HFFc6 (cell line): ENCODE measurements around the gene ANKDD1A. TPM values are rescaled to one million over a fixed set of nuclear protein-coding genes. Genes with fewer than 3 reads are reported as not detected.

Source experiments
- DNase-seq: peaks from one replicate; pipeline ENCODE4 v3.0.0-alpha.2; 2018
- H3K27ac Mint-ChIP-seq: 2 replicates; pipeline ENCODE4 v1.8.0; 2020; ENCODE audit warnings: mild to moderate bottlenecking, mixed read lengths
- H3K27me3 Mint-ChIP-seq: 2 replicates; pipeline ENCODE4 v1.8.0; 2021; ENCODE audit warnings: mild to moderate bottlenecking, moderate library complexity, mixed read lengths; ENCODE audit not compliant: insufficient read depth
- H3K36me3 Mint-ChIP-seq: 2 replicates; pipeline ENCODE4 v1.8.0; 2021; ENCODE audit warnings: low read depth, mixed read lengths
- H3K4me1 Mint-ChIP-seq: 2 replicates; pipeline ENCODE4 v1.8.0; 2020; ENCODE audit warnings: low read depth, mixed read lengths
- H3K4me3 Mint-ChIP-seq: 2 replicates; pipeline ENCODE4 v1.8.0; 2020; ENCODE audit warnings: mild to moderate bottlenecking, moderate library complexity, mixed read lengths
- H3K9me3 Mint-ChIP-seq: 2 replicates; pipeline ENCODE4 v1.8.0; 2020; ENCODE audit warnings: mild to moderate bottlenecking, mixed read lengths
- total RNA-seq, 6 experiments: library from RNA; stranded (reverse); fragmentation: NEBNext Ultra II Directional; extraction: Animal tissue kit (Norgen Biotek cat#: 25700); gene quantifications; 2 replicates in 1 of 6; 3 replicates in 5 of 6; pipeline ENCODE4 v1.2.3, GENCODE V29; 2021
- TF ChIP-seq, protein P1 (sequence below): fragments of 200-600 bp; sonication (generic); IDR thresholded peaks from 2 replicates; pipeline ENCODE4 v1.5.0; 2021; ENCODE audit warnings: antibody characterized with exemption, mild to moderate bottlenecking

Gene ANKDD1A
- total RNA-seq, 6 experiments from 2014 or later: 1.3 to 2.4 (median 1.9) TPM

DNA sequence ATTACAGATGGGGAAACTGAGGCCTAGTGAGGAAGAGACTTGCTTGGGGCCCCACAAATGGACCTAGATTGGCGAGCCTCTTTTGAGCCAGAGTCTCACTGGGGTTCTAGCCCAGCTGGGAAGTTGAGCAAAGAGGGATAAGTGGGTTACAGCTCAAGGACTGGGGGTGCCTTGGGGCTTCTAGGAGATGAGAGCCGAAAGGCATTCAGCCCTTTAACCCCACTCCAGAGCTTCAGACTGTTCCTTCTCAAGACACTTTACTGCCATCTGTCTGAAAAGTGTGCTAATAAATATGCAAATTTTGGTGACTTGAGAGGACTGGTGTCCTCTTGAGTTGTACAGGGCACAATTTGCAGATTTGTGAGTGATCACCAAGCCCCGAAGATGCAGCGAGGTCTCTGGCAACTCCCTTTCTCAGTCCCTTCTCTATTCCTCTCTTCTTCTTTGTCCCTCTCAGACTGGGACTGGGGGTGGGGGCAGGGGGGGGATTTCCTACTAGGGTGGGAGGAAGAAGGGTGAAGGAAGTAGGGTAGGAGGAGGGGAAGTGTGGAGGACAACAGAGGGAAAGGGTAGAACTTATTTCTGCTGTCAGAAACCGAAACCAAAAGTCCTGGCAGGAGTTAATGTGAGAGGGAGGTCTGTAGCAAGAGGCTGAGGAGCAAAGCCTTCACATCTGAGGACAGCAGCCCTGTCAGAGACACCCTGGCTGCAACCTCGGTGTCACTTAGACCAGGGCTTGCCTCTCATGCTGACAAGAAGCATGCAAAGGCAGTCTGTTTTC lies 16.2 kb upstream of the ANKDD1A start:
- Mint-ChIP-seq H3K4me3 (peak overlapping the region; percentile 82), H3K27ac (peak overlapping the region; percentile 94), H3K4me1 (peaks cover 65% of the 10 kb centered on the region), H3K9me3 (no peaks in the 10 kb centered on the region), H3K27me3 (no peaks in the 10 kb centered on the region; the same call in 1 of the 2 replicates), H3K36me3 (peaks cover 3% of the 10 kb centered on the region; the same call in 1 of the 2 replicates)
- TF ChIP-seq, protein P1, sequence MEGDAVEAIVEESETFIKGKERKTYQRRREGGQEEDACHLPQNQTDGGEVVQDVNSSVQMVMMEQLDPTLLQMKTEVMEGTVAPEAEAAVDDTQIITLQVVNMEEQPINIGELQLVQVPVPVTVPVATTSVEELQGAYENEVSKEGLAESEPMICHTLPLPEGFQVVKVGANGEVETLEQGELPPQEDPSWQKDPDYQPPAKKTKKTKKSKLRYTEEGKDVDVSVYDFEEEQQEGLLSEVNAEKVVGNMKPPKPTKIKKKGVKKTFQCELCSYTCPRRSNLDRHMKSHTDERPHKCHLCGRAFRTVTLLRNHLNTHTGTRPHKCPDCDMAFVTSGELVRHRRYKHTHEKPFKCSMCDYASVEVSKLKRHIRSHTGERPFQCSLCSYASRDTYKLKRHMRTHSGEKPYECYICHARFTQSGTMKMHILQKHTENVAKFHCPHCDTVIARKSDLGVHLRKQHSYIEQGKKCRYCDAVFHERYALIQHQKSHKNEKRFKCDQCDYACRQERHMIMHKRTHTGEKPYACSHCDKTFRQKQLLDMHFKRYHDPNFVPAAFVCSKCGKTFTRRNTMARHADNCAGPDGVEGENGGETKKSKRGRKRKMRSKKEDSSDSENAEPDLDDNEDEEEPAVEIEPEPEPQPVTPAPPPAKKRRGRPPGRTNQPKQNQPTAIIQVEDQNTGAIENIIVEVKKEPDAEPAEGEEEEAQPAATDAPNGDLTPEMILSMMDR: peak; percentile 32; the same call in 1 of the 2 replicates
- peak; percentile 25 for DNase-seq

DNA sequence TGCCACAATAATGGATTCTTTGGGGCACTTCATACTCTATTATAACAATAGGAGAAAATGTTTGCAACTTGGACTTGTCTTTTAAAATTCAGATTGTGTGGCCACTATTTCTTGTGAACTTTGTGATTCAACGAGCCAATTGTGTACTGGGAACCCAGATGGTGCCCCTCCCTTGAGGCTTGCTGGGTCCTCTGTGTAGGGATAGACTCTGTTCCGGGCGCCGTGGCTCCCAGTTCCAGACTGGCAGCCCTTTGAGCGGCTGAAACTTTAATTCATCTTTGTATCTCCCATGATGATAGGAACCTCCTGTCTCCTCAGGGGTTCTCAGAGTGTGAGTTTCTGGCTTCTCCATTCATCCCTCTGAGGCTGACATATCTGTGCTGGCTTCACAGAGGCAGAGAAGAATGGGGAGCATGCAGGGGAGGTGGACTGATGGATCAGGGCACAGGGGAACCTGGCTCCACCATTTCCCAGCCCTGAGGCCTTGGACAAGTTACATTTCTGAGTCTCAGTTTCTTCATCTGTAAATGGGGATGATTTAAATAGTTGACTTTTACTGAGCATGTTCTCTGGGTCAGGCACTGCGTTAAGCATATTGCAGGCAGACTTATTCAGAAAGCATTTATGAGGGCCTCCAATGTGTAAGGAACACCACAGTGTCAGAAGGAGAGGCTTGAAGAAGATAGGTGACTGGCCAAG lies 15.2 kb upstream of the ANKDD1A start:
- Mint-ChIP-seq H3K4me3 (peak overlapping the region; percentile 82), H3K36me3 (peaks cover 11% of the 10 kb centered on the region), H3K4me1 (peaks cover 65% of the 10 kb centered on the region), H3K27ac (peak overlapping the region; percentile 94), H3K27me3 (no peaks in the 10 kb centered on the region; the same call in 1 of the 2 replicates), H3K9me3 (peaks cover 10% of the 10 kb centered on the region)
- TF ChIP-seq, protein P1: no peak
- no peak for DNase-seq

DNA sequence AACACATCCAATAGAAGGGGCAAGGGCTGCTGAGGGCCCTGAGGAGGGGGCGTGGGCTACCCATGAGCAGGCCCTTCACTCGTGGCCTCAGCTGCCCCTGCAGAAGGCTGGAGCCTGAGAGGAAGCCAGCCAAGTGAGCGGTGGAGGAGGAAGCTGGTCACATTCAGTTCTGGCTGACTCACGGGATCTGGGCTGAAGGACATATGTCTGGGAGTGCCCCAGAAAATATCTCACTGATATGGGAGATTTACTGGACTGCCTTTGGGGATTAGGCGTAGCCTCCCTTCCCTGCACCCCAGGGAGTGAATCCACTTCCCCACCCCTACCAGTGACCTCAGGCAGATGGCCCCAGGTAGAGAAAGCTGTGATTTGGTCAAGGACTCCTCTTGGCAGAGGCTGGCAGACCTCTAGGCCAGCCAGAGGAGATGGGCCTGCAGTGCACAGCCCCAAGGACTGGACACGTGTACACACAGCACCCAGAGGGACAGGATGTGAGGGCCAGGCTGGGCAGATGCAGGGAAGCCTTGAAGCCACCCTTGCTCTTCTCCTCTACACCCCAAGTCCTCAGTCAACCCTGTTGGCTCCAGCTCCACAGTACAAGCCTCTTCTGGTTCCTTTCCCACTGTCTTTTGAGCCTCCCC lies 14.2 kb upstream of the ANKDD1A start:
- Mint-ChIP-seq H3K4me3 (peak overlapping the region; percentile 31; the same call in 1 of the 2 replicates), H3K36me3 (peaks cover 11% of the 10 kb centered on the region), H3K9me3 (peaks cover 15% of the 10 kb centered on the region), H3K27me3 (no peaks in the 10 kb centered on the region; the same call in 1 of the 2 replicates), H3K4me1 (peaks cover 59% of the 10 kb centered on the region), H3K27ac (peak overlapping the region; percentile 94)
- peak; percentile 74 for DNase-seq
- TF ChIP-seq, protein P1: no peak

DNA sequence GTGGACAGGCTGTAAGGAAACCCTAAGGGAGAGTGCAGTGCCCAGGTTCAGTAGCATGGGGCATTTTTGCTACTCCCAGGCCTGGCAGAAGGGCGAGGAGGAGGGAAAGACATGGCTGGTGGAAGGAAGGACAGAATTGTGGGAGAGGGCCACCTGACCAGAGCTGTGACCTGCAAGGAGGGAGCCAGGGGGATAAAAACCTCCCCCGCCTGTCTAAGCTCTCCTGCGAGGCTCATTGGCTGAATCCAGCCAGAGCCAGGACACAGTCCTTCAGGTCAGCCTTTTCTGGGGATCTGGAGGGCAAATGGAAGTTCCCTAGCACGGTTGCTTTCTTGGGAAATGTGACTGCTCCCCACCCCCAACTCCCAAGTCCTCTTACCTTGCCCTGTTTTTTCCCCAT lies 13.3 kb upstream of the ANKDD1A start:
- H3K36me3 Mint-ChIP-seq: peaks cover 11% of the 10 kb centered on the region
- H3K27me3 Mint-ChIP-seq: no peaks in the 10 kb centered on the region; the same call in 1 of the 2 replicates
- no peak overlapping the region for H3K4me3 Mint-ChIP-seq
- H3K4me1 Mint-ChIP-seq: peaks cover 61% of the 10 kb centered on the region
- peak overlapping the region; percentile 94 for H3K27ac Mint-ChIP-seq
- H3K9me3 Mint-ChIP-seq: peaks cover 15% of the 10 kb centered on the region
- no peak for DNase-seq
- TF ChIP-seq, protein P1: no peak

DNA sequence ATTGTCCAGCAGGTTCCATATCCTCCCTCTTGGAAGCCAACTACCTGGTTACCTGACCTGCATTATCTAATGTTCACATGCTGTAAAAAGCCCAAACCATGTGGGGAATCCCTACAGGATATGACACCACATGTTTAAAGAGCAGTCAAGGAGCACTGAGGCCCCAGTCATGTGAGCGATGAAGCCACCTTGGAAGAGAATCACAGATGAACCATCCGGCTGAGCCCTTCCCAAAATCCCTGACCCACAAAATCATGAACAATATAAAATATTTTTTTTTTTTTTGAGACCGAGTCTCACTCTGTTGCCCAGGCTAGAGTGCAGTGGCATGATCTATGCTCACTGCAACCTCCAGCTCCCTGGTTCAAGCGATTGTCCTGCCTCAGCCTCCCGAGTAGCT lies 10.6 kb upstream of the ANKDD1A start:
- H3K4me3 Mint-ChIP-seq: no peak overlapping the region
- no peaks in the 10 kb centered on the region; the same call in 1 of the 2 replicates for H3K27me3 Mint-ChIP-seq
- peaks cover 11% of the 10 kb centered on the region for H3K36me3 Mint-ChIP-seq
- peaks cover 15% of the 10 kb centered on the region for H3K9me3 Mint-ChIP-seq
- DNase-seq: no peak
- H3K4me1 Mint-ChIP-seq: peaks cover 52% of the 10 kb centered on the region
- H3K27ac Mint-ChIP-seq: no peak overlapping the region
- TF ChIP-seq, protein P1: no peak
